GM23338 (cell line): ENCODE results near the gene AKR7A3. TPM values are rescaled to one million over a fixed set of nuclear protein-coding genes. Genes with fewer than 3 reads are reported as not detected.

Experiments
- ATAC-seq: fragments of 200-7000 bp; cut with Tn5 transposase; 3 replicates; pipeline ENCODE4 v1.9.1; 2020
- DNase-seq: peaks from one replicate; pipeline ENCODE4 v3.0.0-alpha.2; 2015; ENCODE audit warnings: low spot score
- H2AFZ ChIP-seq: fragments of 200-600 bp; sonication (generic); 2 replicates; pipeline ENCODE4 v1.8.0; 2016; ENCODE audit warnings: antibody characterized with exemption, mild to moderate bottlenecking, moderate library complexity
- H3F3A ChIP-seq: fragments of 200-600 bp; sonication (generic); replicated peaks from 2 replicates; pipeline ENCODE4 v1.8.0; 2017; ENCODE audit warnings: antibody characterized with exemption, mixed run types, low read depth
- H3K27ac ChIP-seq: fragments of 200-600 bp; sonication (generic); 2 replicates; pipeline ENCODE4 v1.6.1; 2016; ENCODE audit warnings: low read depth
- H3K27me3 ChIP-seq: fragments of 200-600 bp; sonication (generic); 2 replicates; pipeline ENCODE4 v1.8.0; 2016; ENCODE audit warnings: mild to moderate bottlenecking, mixed run types, moderate library complexity; ENCODE audit not compliant: insufficient read depth
- H3K36me3 ChIP-seq: fragments of 200-600 bp; sonication (generic); 2 replicates; pipeline ENCODE4 v1.8.0; 2016; ENCODE audit warnings: mild to moderate bottlenecking; ENCODE audit not compliant: insufficient read depth
- H3K4me1 ChIP-seq: fragments of 200-600 bp; sonication (generic); 2 replicates; pipeline ENCODE4 v1.8.0; 2016; ENCODE audit warnings: mild to moderate bottlenecking, moderate library complexity; ENCODE audit not compliant: insufficient read depth
- H3K4me2 ChIP-seq: fragments of 200-600 bp; sonication (generic); 2 replicates; pipeline ENCODE4 v1.7.1; 2017; ENCODE audit warnings: mixed run types
- H3K4me3 ChIP-seq: fragments of 200-600 bp; sonication (generic); 2 replicates; pipeline ENCODE4 v1.6.1; 2016; ENCODE audit warnings: mixed run types
- H3K79me2 ChIP-seq: fragments of 200-600 bp; sonication (generic); replicated peaks from 2 replicates; pipeline ENCODE4 v1.8.0; 2017; ENCODE audit warnings: mild to moderate bottlenecking; ENCODE audit not compliant: insufficient read depth
- H3K9me2 ChIP-seq: fragments of 200-600 bp; sonication (generic); 2 replicates; pipeline ENCODE4 v1.8.0; 2017; ENCODE audit not compliant: insufficient read depth
- H4K20me1 ChIP-seq: fragments of 200-600 bp; sonication (generic); replicated peaks from 2 replicates; pipeline ENCODE4 v1.8.0; 2017; ENCODE audit warnings: mild to moderate bottlenecking; ENCODE audit not compliant: insufficient read depth
- H3K27ac Mint-ChIP-seq: 2 replicates; pipeline ENCODE4 v1.8.0; 2020; ENCODE audit warnings: inconsistent platforms, mild to moderate bottlenecking, moderate library complexity, mixed read lengths
- H3K27me3 Mint-ChIP-seq: 3 replicates; pipeline ENCODE4 v1.8.0; 2022; ENCODE audit warnings: low read depth, mild to moderate bottlenecking, moderate library complexity, mixed read lengths, inconsistent platforms; ENCODE audit not compliant: insufficient read depth, poor library complexity
- H3K36me3 Mint-ChIP-seq: 3 replicates; pipeline ENCODE4 v1.8.0; 2021; ENCODE audit warnings: low read depth, mild to moderate bottlenecking, inconsistent platforms, moderate library complexity, mixed read lengths
- H3K4me1 Mint-ChIP-seq: 3 replicates; pipeline ENCODE4 v1.8.0; 2020; ENCODE audit warnings: mild to moderate bottlenecking, inconsistent platforms, mixed read lengths
- H3K4me3 Mint-ChIP-seq: 3 replicates; pipeline ENCODE4 v1.8.0; 2021; ENCODE audit warnings: moderate library complexity, mild to moderate bottlenecking, inconsistent platforms, mixed read lengths
- H3K9me3 Mint-ChIP-seq: 3 replicates; pipeline ENCODE4 v1.8.0; 2020; ENCODE audit warnings: moderate library complexity, mild to moderate bottlenecking, inconsistent platforms, mixed read lengths
- CREB1 ChIP-seq: fragments of 250-450 bp; sonication (Bioruptor Pico); IDR thresholded peaks from 2 replicates; pipeline ENCODE4 v1.5.0; 2020; ENCODE audit warnings: low read depth, mild to moderate bottlenecking, moderate library complexity
- ETS1 ChIP-seq: IDR thresholded peaks from 2 replicates; pipeline ENCODE4 v1.6.1; 2016; ENCODE audit warnings: antibody characterized with exemption
- EZH2 ChIP-seq: fragments of 200-600 bp; sonication (generic); IDR thresholded peaks from one replicate; pipeline ENCODE4 v1.8.0; 2017; ENCODE audit warnings: antibody characterized with exemption, mild to moderate bottlenecking, low read depth; ENCODE audit not compliant: unreplicated experiment
- EZH2phosphoT487 ChIP-seq: fragments of 200-600 bp; sonication (generic); IDR thresholded peaks from one replicate; pipeline ENCODE4 v1.8.1; 2018; ENCODE audit warnings: antibody characterized with exemption; ENCODE audit not compliant: unreplicated experiment
- JUNB ChIP-seq: IDR thresholded peaks from one replicate; pipeline ENCODE4 v1.6.1; 2016; ENCODE audit warnings: antibody characterized with exemption; ENCODE audit not compliant: unreplicated experiment
- NANOG ChIP-seq: IDR thresholded peaks from 2 replicates; pipeline ENCODE4 v1.6.1; 2016; ENCODE audit warnings: antibody characterized with exemption, borderline replicate concordance
- POLR2AphosphoS5 ChIP-seq: IDR thresholded peaks from 2 replicates; pipeline ENCODE4 v1.6.1; 2016; ENCODE audit warnings: antibody characterized with exemption, low read depth
- REST ChIP-seq: IDR thresholded peaks from one replicate; pipeline ENCODE4 v1.6.1; 2018; ENCODE audit warnings: antibody characterized with exemption; ENCODE audit not compliant: unreplicated experiment
- STAT1 ChIP-seq: IDR thresholded peaks from one replicate; pipeline ENCODE4 v1.6.1; 2016; ENCODE audit warnings: antibody characterized with exemption; ENCODE audit not compliant: unreplicated experiment
- ZNF114 ChIP-seq: fragments of 250-450 bp; sonication (Bioruptor Pico); IDR thresholded peaks from 2 replicates; pipeline ENCODE4 v1.5.0; 2020; ENCODE audit warnings: mild to moderate bottlenecking, moderate library complexity
- ZNF331 ChIP-seq: fragments of 250-450 bp; sonication (Bioruptor Pico); IDR thresholded peaks from 2 replicates; pipeline ENCODE4 v1.5.0; 2020; ENCODE audit warnings: low read depth, mild to moderate bottlenecking, moderate library complexity
- polyA plus RNA-seq: library from polyadenylated mRNA; unstranded; fragments of >200 nt; fragmentation: Nextera tagmentation; extraction: Ambion mirVana; gene quantifications from 2 replicates; pipeline ENCODE4 v1.2.1, GENCODE V29; 2016
- total RNA-seq: library from RNA; depleted of rRNA; stranded (reverse); fragments of >200 nt; shearing (Covaris generic); gene quantifications from 2 replicates; pipeline ENCODE4 v1.2.3, GENCODE V29; 2014
- TF ChIP-seq, protein P1 (sequence below), 2 experiments: fragments of 200-600 bp in 1 of 2; sonication (generic) in 1 of 2; conservative IDR thresholded peaks; 2 replicates each; pipeline versions ENCODE4 v1.5.1 to v1.6.1; 2016 to 2017; ENCODE audit warnings: antibody characterized with exemption in 2 of 2, low read depth in 2 of 2, mild to moderate bottlenecking in 2 of 2, moderate library complexity in 1 of 2
- TF ChIP-seq, protein P2 (sequence below): fragments of 250-450 bp; sonication (Bioruptor Pico); IDR thresholded peaks from 2 replicates; pipeline ENCODE4 v1.5.0; 2020; ENCODE audit warnings: mild to moderate bottlenecking, moderate library complexity

The AKR7A3 gene
- total and polyA plus RNA-seq, 2 experiments from 2014 or later, result 0.14 to 0.86 TPM

- Mint-ChIP-seq H3K36me3 (peaks cover 27% of the 10 kb centered on the region), H3K27me3 (peaks cover 33% of the 10 kb centered on the region), H3K4me1 (peaks cover 34% of the 10 kb centered on the region), H3K4me3 (no peak overlapping the region), H3K9me3 (no peaks in the 10 kb centered on the region), H3K27ac (0 out of 2 replicates have a peak overlapping the region, but pooled peaks have one; percentile 62)
- DNase-seq (no peak), ATAC-seq (no peak)
- H3K27ac ChIP-seq, result no peak overlapping the region; the same call in 1 of the 2 replicates
- H3K4me2 ChIP-seq, result no peak overlapping the region
- H4K20me1 ChIP-seq, result no peaks in the 10 kb centered on the region; the same call in 1 of the 2 replicates
- H2AFZ ChIP-seq, result no peak overlapping the region
- H3K36me3 ChIP-seq, result no peaks in the 10 kb centered on the region
- TF ChIP-seq NANOG (no peak), ZNF114 (CRISPR knock-in tag) (no peak), EZH2 (no peak), EZH2phosphoT487 (no peak), JUNB (no peak), CREB1 (CRISPR knock-in tag) (no peak), ETS1 (no peak), POLR2AphosphoS5 (no peak), STAT1 (no peak), ZNF331 (no peak), REST (no peak)
- TF ChIP-seq, protein P1, sequence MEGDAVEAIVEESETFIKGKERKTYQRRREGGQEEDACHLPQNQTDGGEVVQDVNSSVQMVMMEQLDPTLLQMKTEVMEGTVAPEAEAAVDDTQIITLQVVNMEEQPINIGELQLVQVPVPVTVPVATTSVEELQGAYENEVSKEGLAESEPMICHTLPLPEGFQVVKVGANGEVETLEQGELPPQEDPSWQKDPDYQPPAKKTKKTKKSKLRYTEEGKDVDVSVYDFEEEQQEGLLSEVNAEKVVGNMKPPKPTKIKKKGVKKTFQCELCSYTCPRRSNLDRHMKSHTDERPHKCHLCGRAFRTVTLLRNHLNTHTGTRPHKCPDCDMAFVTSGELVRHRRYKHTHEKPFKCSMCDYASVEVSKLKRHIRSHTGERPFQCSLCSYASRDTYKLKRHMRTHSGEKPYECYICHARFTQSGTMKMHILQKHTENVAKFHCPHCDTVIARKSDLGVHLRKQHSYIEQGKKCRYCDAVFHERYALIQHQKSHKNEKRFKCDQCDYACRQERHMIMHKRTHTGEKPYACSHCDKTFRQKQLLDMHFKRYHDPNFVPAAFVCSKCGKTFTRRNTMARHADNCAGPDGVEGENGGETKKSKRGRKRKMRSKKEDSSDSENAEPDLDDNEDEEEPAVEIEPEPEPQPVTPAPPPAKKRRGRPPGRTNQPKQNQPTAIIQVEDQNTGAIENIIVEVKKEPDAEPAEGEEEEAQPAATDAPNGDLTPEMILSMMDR (conservative IDR thresholded peaks at IDR 0.05; ENCODE audit: low read depth in 2 of 2), result no peak
- TF ChIP-seq, protein P2, sequence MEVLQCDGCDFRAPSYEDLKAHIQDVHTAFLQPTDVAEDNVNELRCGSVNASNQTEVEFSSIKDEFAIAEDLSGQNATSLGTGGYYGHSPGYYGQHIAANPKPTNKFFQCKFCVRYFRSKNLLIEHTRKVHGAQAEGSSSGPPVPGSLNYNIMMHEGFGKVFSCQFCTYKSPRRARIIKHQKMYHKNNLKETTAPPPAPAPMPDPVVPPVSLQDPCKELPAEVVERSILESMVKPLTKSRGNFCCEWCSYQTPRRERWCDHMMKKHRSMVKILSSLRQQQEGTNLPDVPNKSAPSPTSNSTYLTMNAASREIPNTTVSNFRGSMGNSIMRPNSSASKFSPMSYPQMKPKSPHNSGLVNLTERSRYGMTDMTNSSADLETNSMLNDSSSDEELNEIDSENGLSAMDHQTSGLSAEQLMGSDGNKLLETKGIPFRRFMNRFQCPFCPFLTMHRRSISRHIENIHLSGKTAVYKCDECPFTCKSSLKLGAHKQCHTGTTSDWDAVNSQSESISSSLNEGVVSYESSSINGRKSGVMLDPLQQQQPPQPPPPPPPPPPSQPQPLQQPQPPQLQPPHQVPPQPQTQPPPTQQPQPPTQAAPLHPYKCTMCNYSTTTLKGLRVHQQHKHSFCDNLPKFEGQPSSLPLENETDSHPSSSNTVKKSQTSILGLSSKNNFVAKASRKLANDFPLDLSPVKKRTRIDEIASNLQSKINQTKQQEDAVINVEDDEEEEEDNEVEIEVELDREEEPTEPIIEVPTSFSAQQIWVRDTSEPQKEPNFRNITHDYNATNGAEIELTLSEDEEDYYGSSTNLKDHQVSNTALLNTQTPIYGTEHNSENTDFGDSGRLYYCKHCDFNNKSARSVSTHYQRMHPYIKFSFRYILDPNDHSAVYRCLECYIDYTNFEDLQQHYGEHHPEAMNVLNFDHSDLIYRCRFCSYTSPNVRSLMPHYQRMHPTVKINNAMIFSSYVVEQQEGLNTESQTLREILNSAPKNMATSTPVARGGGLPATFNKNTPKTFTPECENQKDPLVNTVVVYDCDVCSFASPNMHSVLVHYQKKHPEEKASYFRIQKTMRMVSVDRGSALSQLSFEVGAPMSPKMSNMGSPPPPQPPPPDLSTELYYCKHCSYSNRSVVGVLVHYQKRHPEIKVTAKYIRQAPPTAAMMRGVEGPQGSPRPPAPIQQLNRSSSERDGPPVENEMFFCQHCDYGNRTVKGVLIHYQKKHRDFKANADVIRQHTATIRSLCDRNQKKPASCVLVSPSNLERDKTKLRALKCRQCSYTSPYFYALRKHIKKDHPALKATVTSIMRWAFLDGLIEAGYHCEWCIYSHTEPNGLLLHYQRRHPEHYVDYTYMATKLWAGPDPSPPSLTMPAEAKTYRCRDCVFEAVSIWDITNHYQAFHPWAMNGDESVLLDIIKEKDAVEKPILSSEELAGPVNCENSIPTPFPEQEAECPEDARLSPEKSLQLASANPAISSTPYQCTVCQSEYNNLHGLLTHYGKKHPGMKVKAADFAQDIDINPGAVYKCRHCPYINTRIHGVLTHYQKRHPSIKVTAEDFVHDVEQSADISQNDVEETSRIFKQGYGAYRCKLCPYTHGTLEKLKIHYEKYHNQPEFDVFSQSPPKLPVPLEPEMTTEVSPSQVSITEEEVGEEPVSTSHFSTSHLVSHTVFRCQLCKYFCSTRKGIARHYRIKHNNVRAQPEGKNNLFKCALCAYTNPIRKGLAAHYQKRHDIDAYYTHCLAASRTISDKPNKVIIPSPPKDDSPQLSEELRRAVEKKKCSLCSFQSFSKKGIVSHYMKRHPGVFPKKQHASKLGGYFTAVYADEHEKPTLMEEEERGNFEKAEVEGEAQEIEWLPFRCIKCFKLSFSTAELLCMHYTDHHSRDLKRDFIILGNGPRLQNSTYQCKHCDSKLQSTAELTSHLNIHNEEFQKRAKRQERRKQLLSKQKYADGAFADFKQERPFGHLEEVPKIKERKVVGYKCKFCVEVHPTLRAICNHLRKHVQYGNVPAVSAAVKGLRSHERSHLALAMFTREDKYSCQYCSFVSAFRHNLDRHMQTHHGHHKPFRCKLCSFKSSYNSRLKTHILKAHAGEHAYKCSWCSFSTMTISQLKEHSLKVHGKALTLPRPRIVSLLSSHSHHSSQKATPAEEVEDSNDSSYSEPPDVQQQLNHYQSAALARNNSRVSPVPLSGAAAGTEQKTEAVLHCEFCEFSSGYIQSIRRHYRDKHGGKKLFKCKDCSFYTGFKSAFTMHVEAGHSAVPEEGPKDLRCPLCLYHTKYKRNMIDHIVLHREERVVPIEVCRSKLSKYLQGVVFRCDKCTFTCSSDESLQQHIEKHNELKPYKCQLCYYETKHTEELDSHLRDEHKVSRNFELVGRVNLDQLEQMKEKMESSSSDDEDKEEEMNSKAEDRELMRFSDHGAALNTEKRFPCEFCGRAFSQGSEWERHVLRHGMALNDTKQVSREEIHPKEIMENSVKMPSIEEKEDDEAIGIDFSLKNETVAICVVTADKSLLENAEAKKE (CRISPR knock-in tag), result no peak
- H3K9me2 ChIP-seq, result no peaks in the 10 kb centered on the region
- no peaks in the 10 kb centered on the region for H3K79me2 ChIP-seq
- H3K4me3 ChIP-seq, result no peak overlapping the region
- peaks cover 15% of the 10 kb centered on the region for H3F3A ChIP-seq
- H3K27me3 ChIP-seq, result no peaks in the 10 kb centered on the region
- peaks cover 11% of the 10 kb centered on the region for H3K4me1 ChIP-seq
Measured at GRCh38 chr1:19336543-19336942, 48.0 kb upstream of the AKR7A3 start.
